Spleen (tissue), 7 donors: Measurements from ENCODE around the gene GPRIN3.

ENCODE experiments used
- CTCF ChIP-seq, 11 experiments: fragments of 200-600 bp in 7 of 11; fragments of 450-650 bp in 4 of 11; sonication (generic) in 4 of 11; IDR thresholded peaks in 8 of 11; conservative IDR thresholded peaks in 3 of 11; 1 replicate in 7 of 11; 2 replicates in 4 of 11; pipeline versions ENCODE4 v1.4.0 to v1.8.0; 2016 to 2021; ENCODE audit warnings: antibody characterized with exemption in 11 of 11, inconsistent platforms in 4 of 11, mild to moderate bottlenecking in 1 of 11
- POLR2A ChIP-seq, 3 donors: fragments of 450-650 bp; IDR thresholded peaks; one replicate each; pipeline ENCODE4 v1.5.1; 2017; ENCODE audit warnings: antibody characterized with exemption in 3 of 3, mild to moderate bottlenecking in 1 of 3
- POLR2AphosphoS5 ChIP-seq, 3 donors: sonication (generic); formaldehyde crosslinking; IDR thresholded peaks; one replicate each; pipeline ENCODE4 v1.5.1; 2017; ENCODE audit warnings: antibody characterized with exemption in 3 of 3
- donor health status: DM: no; HTN: no; CAD: no; lungs with moderate emphysema.
- donor health status: DM: no; HTN: no; CAD: no.
- donor health status: DM: no; HTN: no; CAD: no.

GRCh38 chr4:89266128-89266527 is 41.5 kb downstream of the GPRIN3 start:
- no peak for TF ChIP-seq CTCF (IDR thresholded peaks at IDR 0.05 in 8 of 11, conservative IDR thresholded peaks at IDR 0.05 in 3 of 11)
- TF ChIP-seq POLR2A (IDR thresholded peaks at IDR 0.05), result no peak
- TF ChIP-seq POLR2AphosphoS5 (IDR thresholded peaks at IDR 0.05), result no peak
